ENCODE results near the gene INAVA. TPM values are rescaled to one million over a fixed set of nuclear protein-coding genes. Genes with fewer than 3 reads are reported as not detected.
A peak's percentile ranks its signal among the peaks of the same experiment; 100 is the strongest.
"Not testable (repeated sequence)": the region's sequence is repeated elsewhere in the genome, so short reads cannot be mapped to it uniquely, and the experiment has no call there.

The INAVA gene
- total and polyA plus RNA-seq, 2 experiments from 2014 or later = 51.0 to 79.7 TPM

- Histone ChIP-seq H3K27me3 (no peaks in the 10 kb centered on the region), H3K36me3 (replicated peaks; ENCODE audit: insufficient read depth, low read depth) (no peaks in the 10 kb centered on the region), H2AFZ (no peak overlapping the region), H3K27ac (no peak overlapping the region), H4K20me1 (ENCODE audit: insufficient read depth, poor library complexity, severe bottlenecking) (no peaks in the 10 kb centered on the region), H3K79me2 (no peaks in the 10 kb centered on the region), H3K9me2 (replicated peaks; ENCODE audit: insufficient read depth) (no peaks in the 10 kb centered on the region), H3K4me3 (no peak overlapping the region), H3K4me1 (ENCODE audit: insufficient read depth) (no peaks in the 10 kb centered on the region), H3K4me2 (no peak overlapping the region), H3K9me3 (ENCODE audit: low read depth) (no peaks in the 10 kb centered on the region)
- TF ChIP-seq CTCF (IDR thresholded peaks at IDR 0.05; ENCODE audit: poor library complexity) = no peak
- TF ChIP-seq EZH2 (IDR thresholded peaks at IDR 0.05; ENCODE audit: borderline replicate concordance) = no peak
- no peak for TF ChIP-seq EZH2phosphoT487 (IDR thresholded peaks at IDR 0.05; ENCODE audit: low read depth, severe bottlenecking, unreplicated experiment)
- DNase-seq (ENCODE audit: low spot score) = no peak
- 75% methylated on average over 9 of the region's 9 CpGs for WGBS (ENCODE audit: low lambda C conversion rate, missing lambda C conversion rate)
These were observed 65.7 kb downstream of the INAVA start for GRCh38 chr1:200960236-200960947.

- DNase-seq (ENCODE audit: low spot score) = no peak
- Histone ChIP-seq H3K9me2 (replicated peaks; ENCODE audit: insufficient read depth) (no peaks in the 10 kb centered on the region), H3K27me3 (no peaks in the 10 kb centered on the region), H2AFZ (no peak overlapping the region), H3K4me1 (ENCODE audit: insufficient read depth) (no peaks in the 10 kb centered on the region), H3K27ac (no peak overlapping the region), H4K20me1 (ENCODE audit: insufficient read depth, poor library complexity, severe bottlenecking) (no peaks in the 10 kb centered on the region), H3K9me3 (ENCODE audit: low read depth) (no peaks in the 10 kb centered on the region), H3K36me3 (replicated peaks; ENCODE audit: insufficient read depth, low read depth) (no peaks in the 10 kb centered on the region), H3K4me3 (no peak overlapping the region), H3K79me2 (no peaks in the 10 kb centered on the region), H3K4me2 (no peak overlapping the region)
- 94% methylated on average over 4 of the region's 4 CpGs for WGBS (ENCODE audit: low lambda C conversion rate, missing lambda C conversion rate)
- no peak for TF ChIP-seq EZH2phosphoT487 (IDR thresholded peaks at IDR 0.05; ENCODE audit: low read depth, severe bottlenecking, unreplicated experiment)
- TF ChIP-seq EZH2 (IDR thresholded peaks at IDR 0.05; ENCODE audit: borderline replicate concordance) = no peak
- TF ChIP-seq CTCF (IDR thresholded peaks at IDR 0.05; ENCODE audit: poor library complexity) = no peak
These were observed 66.2 kb downstream of the INAVA start for GRCh38 chr1:200960948-200961340.

- not testable (repeated sequence) for H2AFZ ChIP-seq; H4K20me1 ChIP-seq (ENCODE audit: insufficient read depth, poor library complexity, severe bottlenecking); H3K4me2 ChIP-seq; H3K4me3 ChIP-seq; DNase-seq (ENCODE audit: low spot score); H3K79me2 ChIP-seq; H3K4me1 ChIP-seq (ENCODE audit: insufficient read depth); H3K36me3 ChIP-seq (replicated peaks; ENCODE audit: insufficient read depth, low read depth); H3K9me2 ChIP-seq (replicated peaks; ENCODE audit: insufficient read depth); H3K9me3 ChIP-seq (ENCODE audit: low read depth); H3K27me3 ChIP-seq; H3K27ac ChIP-seq
- 95% methylated on average over 11 of the region's 11 CpGs for WGBS (ENCODE audit: low lambda C conversion rate, missing lambda C conversion rate)
These were observed 67.5 kb downstream of the INAVA start for GRCh38 chr1:200962151-200962550.

GRCh38 chr1:200962631-200963030 lies 67.9 kb downstream of the INAVA start:
- DNase-seq (ENCODE audit: low spot score) = peak; percentile 2
- 81% methylated on average over 4 of the region's 4 CpGs for WGBS (ENCODE audit: low lambda C conversion rate, missing lambda C conversion rate)
- H3K27me3 ChIP-seq = no peaks in the 10 kb centered on the region

More at GRCh38 chr1:200962631-200963030, 67.9 kb downstream of the INAVA start:
- no peak overlapping the region for H2AFZ ChIP-seq
- no peaks in the 10 kb centered on the region for H4K20me1 ChIP-seq (ENCODE audit: insufficient read depth, poor library complexity, severe bottlenecking)
- no peak overlapping the region for H3K27ac ChIP-seq
- H3K9me2 ChIP-seq (replicated peaks; ENCODE audit: insufficient read depth) = no peaks in the 10 kb centered on the region
- H3K79me2 ChIP-seq = no peaks in the 10 kb centered on the region
- no peak overlapping the region for H3K4me3 ChIP-seq
- no peak for TF ChIP-seq EZH2phosphoT487 (IDR thresholded peaks at IDR 0.05; ENCODE audit: low read depth, severe bottlenecking, unreplicated experiment)
- TF ChIP-seq CTCF (IDR thresholded peaks at IDR 0.05; ENCODE audit: poor library complexity) = no peak
- TF ChIP-seq EZH2 (IDR thresholded peaks at IDR 0.05; ENCODE audit: borderline replicate concordance) = no peak
- no peak overlapping the region for H3K4me2 ChIP-seq
- H3K9me3 ChIP-seq (ENCODE audit: low read depth) = no peaks in the 10 kb centered on the region
- H3K36me3 ChIP-seq (replicated peaks; ENCODE audit: insufficient read depth, low read depth) = no peaks in the 10 kb centered on the region
- H3K4me1 ChIP-seq (ENCODE audit: insufficient read depth) = no peaks in the 10 kb centered on the region
